Hepatocyte (in vitro differentiated cells): ENCODE results near the gene OR5K2. TPM values are rescaled to one million over a fixed set of nuclear protein-coding genes. Genes with fewer than 3 reads are reported as not detected.

ENCODE experiments used
- DNase-seq: peaks from one replicate; pipeline ENCODE4 v3.0.0-alpha.2; 2016; ENCODE audit warnings: low spot score
- H2AFZ ChIP-seq: fragments of 200-600 bp; sonication (generic); 2 replicates; pipeline ENCODE4 v1.6.0; 2016; ENCODE audit warnings: antibody characterized with exemption, mild to moderate bottlenecking
- H3K27ac ChIP-seq: fragments of 200-600 bp; sonication (generic); 2 replicates; pipeline ENCODE4 v1.5.1; 2016; ENCODE audit warnings: mild to moderate bottlenecking
- H3K27me3 ChIP-seq: fragments of 200-600 bp; sonication (generic); 2 replicates; pipeline ENCODE4 v1.6.1; 2016
- H3K36me3 ChIP-seq: fragments of 200-600 bp; sonication (generic); replicated peaks from 2 replicates; pipeline ENCODE4 v1.5.1; 2016; ENCODE audit warnings: low read depth; ENCODE audit not compliant: insufficient read depth
- H3K4me1 ChIP-seq: fragments of 200-600 bp; sonication (generic); 2 replicates; pipeline ENCODE4 v1.5.1; 2016; ENCODE audit warnings: mild to moderate bottlenecking, moderate library complexity; ENCODE audit not compliant: insufficient read depth
- H3K4me2 ChIP-seq: fragments of 200-600 bp; sonication (generic); 2 replicates; pipeline ENCODE4 v1.6.0; 2016
- H3K4me3 ChIP-seq: fragments of 200-600 bp; sonication (generic); 2 replicates; pipeline ENCODE4 v1.5.1; 2016; ENCODE audit warnings: mild to moderate bottlenecking
- H3K79me2 ChIP-seq: fragments of 200-600 bp; sonication (generic); 2 replicates; pipeline ENCODE4 v1.6.0; 2017; ENCODE audit warnings: mild to moderate bottlenecking
- H3K9me2 ChIP-seq: fragments of 200-600 bp; sonication (generic); replicated peaks from 2 replicates; pipeline ENCODE4 v1.6.0; 2017; ENCODE audit warnings: mild to moderate bottlenecking; ENCODE audit not compliant: insufficient read depth
- H3K9me3 ChIP-seq: fragments of 200-600 bp; sonication (generic); 2 replicates; pipeline ENCODE4 v1.5.1; 2016; ENCODE audit warnings: low read depth, mild to moderate bottlenecking
- H4K20me1 ChIP-seq: fragments of 200-600 bp; sonication (generic); 2 replicates; pipeline ENCODE4 v1.6.0; 2016; ENCODE audit warnings: mild to moderate bottlenecking; ENCODE audit not compliant: insufficient read depth, poor library complexity, severe bottlenecking
- CTCF ChIP-seq: fragments of 200-600 bp; sonication (generic); IDR thresholded peaks from 2 replicates; pipeline ENCODE4 v1.5.1; 2016; ENCODE audit warnings: antibody characterized with exemption, mild to moderate bottlenecking; ENCODE audit not compliant: poor library complexity
- EZH2 ChIP-seq: fragments of 200-600 bp; sonication (generic); IDR thresholded peaks from 2 replicates; pipeline ENCODE4 v1.6.1; 2016; ENCODE audit warnings: antibody characterized with exemption, mild to moderate bottlenecking, borderline replicate concordance
- EZH2phosphoT487 ChIP-seq: fragments of 200-600 bp; sonication (generic); IDR thresholded peaks from one replicate; pipeline ENCODE4 v1.6.1; 2018; ENCODE audit warnings: antibody characterized with exemption, mild to moderate bottlenecking, low read depth, moderate library complexity; ENCODE audit not compliant: unreplicated experiment, severe bottlenecking
- WGBS: methylation state at CpG from one replicate; pipeline ENCODE4 v1.1.6; 2016; ENCODE audit warnings: low lambda C conversion rate; ENCODE audit errors: missing lambda C conversion rate; 5-methylcytosine and 5-hydroxymethylcytosine counted together
- polyA plus RNA-seq: library from polyadenylated mRNA; unstranded; fragments of >200 nt; fragmentation: Nextera tagmentation; extraction: Ambion mirVana; gene quantifications from 2 replicates; pipeline ENCODE4 v1.2.1, GENCODE V29; 2016
- total RNA-seq: library from RNA; depleted of rRNA; stranded (reverse); fragments of >200 nt; gene quantifications from 2 replicates; pipeline ENCODE4 v1.2.3, GENCODE V29; 2014

The OR5K2 gene
- total and polyA plus RNA-seq, 2 experiments from 2014 or later, result not detected

- H3K36me3 ChIP-seq, result no peaks in the 10 kb centered on the region
- no peak for DNase-seq
- H3K4me1 ChIP-seq, result no peaks in the 10 kb centered on the region
- no peaks in the 10 kb centered on the region for H3K9me2 ChIP-seq
- no peak for TF ChIP-seq EZH2phosphoT487
- no peak for TF ChIP-seq EZH2
- TF ChIP-seq CTCF, result no peak
- H4K20me1 ChIP-seq, result no peaks in the 10 kb centered on the region
- no peak overlapping the region for H3K4me3 ChIP-seq
- no peak overlapping the region for H3K4me2 ChIP-seq
- no peaks in the 10 kb centered on the region for H3K79me2 ChIP-seq
- 98% methylated on average over 2 of the region's 2 CpGs for WGBS
- H3K27ac ChIP-seq, result no peak overlapping the region
- no peaks in the 10 kb centered on the region for H3K27me3 ChIP-seq
- no peaks in the 10 kb centered on the region for H3K9me3 ChIP-seq
- no peak overlapping the region for H2AFZ ChIP-seq
These were observed 11.1 kb downstream of the OR5K2 start for GRCh38 chr3:98508582-98508981.

DNA sequence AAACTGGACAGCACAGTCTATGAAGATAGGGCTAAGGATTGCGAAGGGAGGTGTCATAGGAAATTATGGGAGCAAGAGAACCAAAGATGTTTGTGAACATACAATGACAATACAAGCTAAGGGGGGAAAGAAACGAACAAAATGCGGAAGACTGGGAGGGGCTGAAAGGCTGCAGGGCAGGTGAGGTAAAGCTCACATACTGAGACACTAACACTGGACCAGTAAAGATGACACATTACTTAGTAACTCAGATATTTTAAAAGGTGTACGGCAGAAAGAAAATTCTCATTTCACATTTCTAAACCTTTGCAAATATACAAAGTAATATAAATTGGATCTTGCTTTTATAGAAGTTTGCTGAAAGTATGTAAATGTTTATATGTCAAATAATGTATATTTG, 15.1 kb downstream of the OR5K2 start:
- no peaks in the 10 kb centered on the region for H3K9me3 ChIP-seq
- TF ChIP-seq EZH2phosphoT487 (no peak), CTCF (no peak), EZH2 (no peak)
- H3K36me3 ChIP-seq, result no peaks in the 10 kb centered on the region
- H3K4me1 ChIP-seq, result no peaks in the 10 kb centered on the region
- no peaks in the 10 kb centered on the region for H3K79me2 ChIP-seq
- no peak overlapping the region for H3K4me2 ChIP-seq
- H3K27me3 ChIP-seq, result no peaks in the 10 kb centered on the region
- H3K27ac ChIP-seq, result no peak overlapping the region
- 75% methylated on average over 4 of the region's 4 CpGs for WGBS
- no peak for DNase-seq
- H2AFZ ChIP-seq, result no peak overlapping the region
- no peak overlapping the region for H3K4me3 ChIP-seq
- no peaks in the 10 kb centered on the region for H3K9me2 ChIP-seq
- H4K20me1 ChIP-seq, result no peaks in the 10 kb centered on the region

DNA sequence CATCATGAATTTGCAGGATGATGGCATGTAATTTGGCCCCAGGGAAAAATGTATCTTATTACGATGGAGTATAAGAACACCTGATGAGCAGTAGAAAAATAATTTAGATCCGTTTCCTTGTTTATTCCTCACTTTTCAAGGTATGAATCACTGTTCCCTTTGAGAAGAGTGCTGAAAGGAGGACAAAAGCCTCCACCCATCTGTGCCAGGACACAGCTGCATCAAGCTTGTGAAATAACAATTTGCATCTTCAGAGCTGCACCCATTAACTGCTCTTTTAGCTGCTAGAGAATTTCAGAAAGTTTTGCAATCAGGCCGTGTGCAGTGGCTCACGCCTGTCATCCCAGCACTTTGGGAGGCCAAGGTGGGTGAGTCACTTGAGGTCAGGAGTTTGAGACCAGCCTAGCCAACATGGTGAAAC, 15.6 kb downstream of the OR5K2 start:
- Histone ChIP-seq H3K4me2 (no peak overlapping the region), H3K36me3 (no peaks in the 10 kb centered on the region)

More for the DNA sequence above, 15.6 kb downstream of the OR5K2 start:
- no peaks in the 10 kb centered on the region for H3K9me3 ChIP-seq
- H3K27me3 ChIP-seq, result no peaks in the 10 kb centered on the region
- H3K9me2 ChIP-seq, result no peaks in the 10 kb centered on the region
- no peaks in the 10 kb centered on the region for H3K4me1 ChIP-seq
- no peak overlapping the region for H3K4me3 ChIP-seq
- H3K79me2 ChIP-seq, result no peaks in the 10 kb centered on the region
- no peak for DNase-seq
- H3K27ac ChIP-seq, result no peak overlapping the region
- no peaks in the 10 kb centered on the region for H4K20me1 ChIP-seq
- 74% methylated on average over 4 of the region's 4 CpGs for WGBS
- TF ChIP-seq EZH2phosphoT487, result no peak
- TF ChIP-seq CTCF, result no peak
- no peak for TF ChIP-seq EZH2
- H2AFZ ChIP-seq, result no peak overlapping the region
